Heart left ventricle (tissue), 16 donors: Measurements from ENCODE around the gene NPHP4. TPM values are rescaled to one million over a fixed set of nuclear protein-coding genes. Genes with fewer than 3 reads are reported as not detected.

Source experiments
- ATAC-seq, 4 donors: fragments of 200-7000 bp; cut with Tn5 transposase; one replicate each; pipeline ENCODE4 v1.9.1; 2020 to 2022; ENCODE audit warnings: moderate library complexity in 4 of 4, mild to moderate bottlenecking in 3 of 4, moderate number of reproducible peaks in 1 of 4
- DNase-seq, 5 donors: peaks; one replicate each; pipeline ENCODE4 v3.0.0-alpha.2; 2020
- H3K27ac ChIP-seq, 12 donors: fragments of 200-600 bp; sonication (generic) in 4 of 12; one replicate each; pipeline versions ENCODE4 v1.5.0 to v1.8.0; 2016 to 2022; ENCODE audit warnings: mild to moderate bottlenecking in 2 of 12
- H3K27me3 ChIP-seq, 9 donors: fragments of 200-600 bp; sonication (generic) in 2 of 9; one replicate each; pipeline versions ENCODE4 v1.5.1 to v1.8.0; 2016 to 2022; ENCODE audit warnings: mild to moderate bottlenecking in 3 of 9
- H3K36me3 ChIP-seq, 9 donors: fragments of 200-600 bp; sonication (generic) in 2 of 9; one replicate each; pipeline versions ENCODE4 v1.5.0 to v1.8.0; 2018 to 2022; ENCODE audit warnings: mild to moderate bottlenecking in 2 of 9
- H3K4me1 ChIP-seq, 12 donors: fragments of 200-600 bp; sonication (generic) in 4 of 12; one replicate each; pipeline versions ENCODE4 v1.5.0 to v1.8.0; 2016 to 2022; ENCODE audit warnings: mild to moderate bottlenecking in 3 of 12
- H3K4me3 ChIP-seq, 12 donors: fragments of 200-600 bp; sonication (generic) in 4 of 12; one replicate each; pipeline versions ENCODE4 v1.5.0 to v1.8.0; 2017 to 2022; ENCODE audit warnings: mild to moderate bottlenecking in 9 of 12, moderate library complexity in 4 of 12
- H3K9me3 ChIP-seq, 12 donors: fragments of 200-600 bp; sonication (generic) in 4 of 12; one replicate each; pipeline versions ENCODE4 v1.5.0 to v1.8.0; 2016 to 2022; ENCODE audit warnings: mild to moderate bottlenecking in 1 of 12
- CTCF ChIP-seq, 12 donors: fragments of 200-600 bp; sonication (generic) in 4 of 12; IDR thresholded peaks; one replicate each; pipeline versions ENCODE4 v1.5.0 to v1.8.0; 2018 to 2022; ENCODE audit warnings: antibody characterized with exemption in 12 of 12, mild to moderate bottlenecking in 5 of 12
- POLR2A ChIP-seq, 2 donors: fragments of 450-650 bp; IDR thresholded peaks; one replicate each; pipeline ENCODE4 v1.6.1; 2017; ENCODE audit warnings: antibody characterized with exemption in 2 of 2, mild to moderate bottlenecking in 2 of 2, moderate library complexity in 2 of 2
- WGBS, 4 donors: extraction: QIAGEN DNeasy Blood & Tissue Kit in 2 of 4; methylation state at CpG; one replicate each; pipeline versions ENCODE4 v1.1.5 to v1.1.7; 2013 to 2018; 5-methylcytosine and 5-hydroxymethylcytosine counted together
- intact Hi-C, 10 donors: fragments of 100-400 bp; cut with DNase I; formaldehyde crosslinking; loops; one replicate each; pipeline versions ENCODE4 v1.11.1 to v1.14.2; 2022
- polyA plus RNA-seq, 2 donors: library from polyadenylated mRNA; stranded (reverse); fragments of 200-250 nt; gene quantifications; one replicate each; pipeline ENCODE4 v1.2.3, GENCODE V29; 2013
- total RNA-seq, 9 donors: library from RNA; depleted of rRNA in 2 of 9; stranded (reverse); fragments of >200 nt in 2 of 9; fragmentation: NEBNext Ultra II Directional in 3 of 9; extraction: Animal tissue kit (Norgen Biotek cat#: 25700) in 3 of 9; gene quantifications; one replicate each; pipeline versions ENCODE4 v1.1.0 to v1.2.4, GENCODE V29; 2016 to 2023
- donor health status: ischemic (EF 13 %, LVEDD 7.1; RV severe dilation, severe dysfunction).
- donor health status: healthy with polysubstance abuse.
- donor health status: DM: no; HTN: yes; CAD: no.
- donor health status: DM: no; HTN: no; CAD: no.
- donor health status: ischemic (EF 25% LVEDD 6.9; RV normal size, moderate dysfunction).
- donor health status: ischemic (EF 25% LVEDD 5.7; RV mildly dilated, moderate dysfunction).
- donor health status: healthy.
- donor health status: DM: yes; HTN: yes; CAD: no.
- donor health status: ischemic (EF 35%, LVEDD 5.7; RV mildly dilated, moderate dysfunction).
- donor health status: nonischemic (EF 11% LVEDD 7.7; RV severe dilation, severe dysfunction).
- donor health status: DM: yes; HTN: yes; CAD: no.
- donor health status: PGD.
- donor health status: ischemic (EF 29% LVEDD 5.4; RV normal size, mild dysfunction).
- donor health status: nonischemic (EF 23%, LVEDD 6.1; RV moderate dilation, normal function).

NPHP4 gene
- total and polyA plus RNA-seq, 11 donors = 2.1 to 6.3 (median 3.1) TPM

- WGBS, 4 donors = 93 to 95% (median 95%) methylated on average over 18 to 19 of the region's 19 CpGs
- DNase-seq = peak in 2 of 5 donors; percentile 9 to 31
- ATAC-seq = no peak
- H3K4me3 ChIP-seq = no peak overlapping the region
- intact Hi-C loops = no loop called here
- H3K27me3 ChIP-seq = no peaks in the 10 kb centered on the region
- no peaks in the 10 kb centered on the region for H3K9me3 ChIP-seq
- H3K27ac ChIP-seq = no peak overlapping the region
- TF ChIP-seq POLR2A (IDR thresholded peaks at IDR 0.05) = no peak
- peaks cover 0 to 23% (median 6%) of the 10 kb centered on the region in 12 donors for H3K4me1 ChIP-seq
- peaks cover 0 to 7% (median 0%) of the 10 kb centered on the region in 9 donors for H3K36me3 ChIP-seq
These were observed 6.7 kb upstream of the NPHP4 start for GRCh38 chr1:5998906-5999301.

- ATAC-seq (no peak), DNase-seq (peak in 2 of 5 donors; percentile 18 to 29)
- Histone ChIP-seq H3K4me3 (no peak overlapping the region), H3K27me3 (no peaks in the 10 kb centered on the region), H3K9me3 (no peaks in the 10 kb centered on the region), H3K4me1 (peaks cover 0 to 29% (median 10%) of the 10 kb centered on the region in 12 donors), H3K27ac (no peak overlapping the region), H3K36me3 (peaks cover 0 to 7% (median 0%) of the 10 kb centered on the region in 9 donors)
- WGBS, 4 donors = 90 to 95% (median 93%) methylated on average over 9 to 12 of the region's 12 CpGs
- intact Hi-C loops = no loop called here
- TF ChIP-seq CTCF (IDR thresholded peaks at IDR 0.05) (no peak), POLR2A (IDR thresholded peaks at IDR 0.05) (no peak)
These were observed 6.1 kb upstream of the NPHP4 start for GRCh38 chr1:5998051-5998905.

GRCh38 chr1:5997316-5997715, 5.1 kb upstream of the NPHP4 start:
- DNase-seq (peak in 1 of 5 donors; percentile 36), ATAC-seq (no peak)
- Histone ChIP-seq H3K9me3 (no peaks in the 10 kb centered on the region), H3K4me3 (no peak overlapping the region), H3K4me1 (peaks cover 0 to 32% (median 14%) of the 10 kb centered on the region in 12 donors), H3K27me3 (no peaks in the 10 kb centered on the region), H3K36me3 (peaks cover 0 to 7% (median 0%) of the 10 kb centered on the region in 9 donors), H3K27ac (no peak overlapping the region)
- WGBS, 4 donors = 64 to 81% (median 74%) methylated on average over 5 of the region's 5 CpGs
- TF ChIP-seq CTCF (IDR thresholded peaks at IDR 0.05) (no peak), POLR2A (IDR thresholded peaks at IDR 0.05) (no peak)
- intact Hi-C loops = no loop called here

- Histone ChIP-seq H3K36me3 (peaks cover 0 to 7% (median 0%) of the 10 kb centered on the region in 9 donors), H3K27ac (no peak overlapping the region), H3K4me1 (peaks cover 0 to 29% (median 10%) of the 10 kb centered on the region in 12 donors), H3K9me3 (no peaks in the 10 kb centered on the region), H3K4me3 (no peak overlapping the region), H3K27me3 (no peaks in the 10 kb centered on the region)
- TF ChIP-seq CTCF (IDR thresholded peaks at IDR 0.05) (no peak), POLR2A (IDR thresholded peaks at IDR 0.05) (no peak)
- no peak for ATAC-seq
- WGBS, 4 donors = 84 to 93% (median 91%) methylated on average over 15 to 16 of the region's 16 CpGs
- DNase-seq = peak in 2 of 5 donors; percentile 15 to 37
- intact Hi-C loops = no loop called here
These were observed 4.5 kb upstream of the NPHP4 start for GRCh38 chr1:5996641-5997270.
